ENCODE measurements around the gene OIT3. TPM values are rescaled to one million over a fixed set of nuclear protein-coding genes. Genes with fewer than 3 reads are reported as not detected.

Gene OIT3
- total and polyA plus RNA-seq, 2 of the 8 experiments (the other 6 are each of a cell fraction or from before 2014, with no cell fraction given), result not detected

DNA sequence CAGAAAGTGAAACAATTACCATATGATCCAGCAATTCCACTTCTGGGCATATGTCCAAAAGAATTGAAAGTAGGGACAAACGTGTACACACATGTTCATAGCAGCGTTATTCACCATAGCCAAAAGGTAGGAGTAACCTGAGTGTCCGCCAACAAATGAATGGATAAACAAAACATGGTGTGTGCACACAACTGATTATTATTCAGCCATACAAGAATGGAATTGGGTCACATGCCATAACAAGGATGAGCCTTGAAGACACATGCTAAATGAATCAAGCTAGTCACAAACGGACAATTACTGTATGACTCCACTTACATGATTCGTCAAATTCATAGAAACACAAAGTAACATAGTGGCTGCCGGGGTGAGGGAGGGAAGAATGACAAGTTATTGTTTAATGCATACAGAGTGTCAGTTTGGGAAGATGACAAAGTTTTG lies 4.1 kb upstream of the OIT3 start:
- H3K9me3 ChIP-seq (ENCODE audit: insufficient read depth in 2 of 2, low read depth in 1 of 2, low read length in 1 of 2), result no peaks in the 10 kb centered on the region
- no peak overlapping the region for H4K91ac ChIP-seq (replicated peaks; ENCODE audit: insufficient read length, low read length)
- no peak overlapping the region for H2BK15ac ChIP-seq (ENCODE audit: low read length)
- no peaks in the 10 kb centered on the region for H3K27me3 ChIP-seq (replicated peaks in 1 of 4; ENCODE audit: control insufficient read depth in 3 of 4, extremely low read depth in 1 of 4, insufficient read depth in 3 of 4, low read length in 3 of 4)
- H3K4me3 ChIP-seq (ENCODE audit: extremely low read depth in 1 of 4, insufficient read depth in 2 of 4, low read depth in 3 of 4, low read length in 4 of 4), result no peak overlapping the region
- ChIA-PET CTCF (ENCODE audit: partially characterized antibody) (interaction anchor here (1.1 kb wide), 1 partner anchor 130 kb away, joined by 3 read pairs; no protein-coding TSS in a partner anchor), POLR2A (ENCODE audit: partially characterized antibody) (no interaction called here)
- no peak overlapping the region for H3K56ac ChIP-seq (replicated peaks; ENCODE audit: insufficient read length, low read depth, low read length)
- H3K14ac ChIP-seq (ENCODE audit: insufficient read length), result no peak overlapping the region
- H3K23me2 ChIP-seq (ENCODE audit: low read depth, low read length), result no peaks in the 10 kb centered on the region
- H2AFZ ChIP-seq (ENCODE audit: low read length), result no peak overlapping the region
- DNase-seq (ENCODE audit: low read depth in 1 of 2, low spot score in 2 of 2), result no peak
- H3K4me1 ChIP-seq (replicated peaks in 1 of 4; ENCODE audit: control insufficient read depth in 3 of 4, insufficient read depth in 4 of 4, low read length in 3 of 4), result peaks cover 3 to 17% (median 11%) of the 10 kb centered on the region in 4 experiments
- H3K4ac ChIP-seq (replicated peaks; ENCODE audit: insufficient read length, low read depth, low read length), result no peak overlapping the region
- H3K79me1 ChIP-seq (ENCODE audit: low read depth, low read length), result no peaks in the 10 kb centered on the region
- H3K27ac ChIP-seq (ENCODE audit: low read depth, low read length), result no peak overlapping the region
- H2BK5ac ChIP-seq (ENCODE audit: low read depth, low read length), result no peak overlapping the region
- H4K8ac ChIP-seq (ENCODE audit: extremely low read depth, insufficient read depth, low read length), result no peak overlapping the region
- no peaks in the 10 kb centered on the region for H4K20me1 ChIP-seq (replicated peaks in 1 of 2; ENCODE audit: control insufficient read depth in 1 of 2, insufficient read depth in 2 of 2, low read length in 2 of 2)
- H3K79me2 ChIP-seq (ENCODE audit: control insufficient read depth in 1 of 2, insufficient read depth in 2 of 2, low read length in 2 of 2), result no peaks in the 10 kb centered on the region
- H2BK120ac ChIP-seq (replicated peaks; ENCODE audit: low read depth, low read length), result no peak overlapping the region
- H3K36me3 ChIP-seq (ENCODE audit: control insufficient read depth in 2 of 4, insufficient read depth in 4 of 4, low read length in 3 of 4), result peaks cover 0 to 14% (median 6%) of the 10 kb centered on the region in 4 experiments; a peak in 2 of 8 replicates
- no peak overlapping the region for H4K5ac ChIP-seq (ENCODE audit: insufficient read length, low read depth, low read length)
- WGBS, 2 experiments (ENCODE audit: extremely low coverage in 1 of 2, insufficient coverage in 1 of 2, insufficient read length in 1 of 2, insufficient replicate concordance in 2 of 2, low coverage in 1 of 2, low lambda C conversion rate in 2 of 2, missing lambda C conversion rate in 1 of 2), result 93% methylated on average over 6 of the region's 6 CpGs; no CpG with 5 or more reads in 1 of the 2 experiments
- no peak overlapping the region for H2BK20ac ChIP-seq (ENCODE audit: low read length)
- no peak overlapping the region for H2BK12ac ChIP-seq (ENCODE audit: low read depth, low read length)
- H3K4me2 ChIP-seq (ENCODE audit: insufficient read depth in 1 of 2, low read depth in 2 of 2, low read length in 2 of 2), result no peak overlapping the region
- no peak overlapping the region for H3K18ac ChIP-seq (ENCODE audit: extremely low read depth, low read length)
- no peak overlapping the region for H3K23ac ChIP-seq (ENCODE audit: insufficient read length)
- no peak overlapping the region for H2AK5ac ChIP-seq (ENCODE audit: low read depth, low read length)
- H3K9ac ChIP-seq (replicated peaks in 1 of 4; ENCODE audit: extremely low read depth in 1 of 4, low read depth in 3 of 4, low read length in 3 of 4), result no peak overlapping the region
- FAIRE-seq, result no peak
- TF ChIP-seq SAP30 (IDR thresholded peaks at IDR 0.05; ENCODE audit: insufficient read depth, insufficient replicate concordance, low read length) (no peak), BRCA1 (IDR thresholded peaks at IDR 0.05; ENCODE audit: low read depth, low read length) (no peak), ZNF274 (IDR thresholded peaks at IDR 0.05; ENCODE audit: borderline replicate concordance, extremely low read depth, low read length) (no peak), NANOG (IDR thresholded peaks at IDR 0.05; ENCODE audit: insufficient read depth, low read depth, low read length, poor library complexity, severe bottlenecking) (no peak), JUN (IDR thresholded peaks at IDR 0.05; ENCODE audit: low read depth, low read length) (no peak), RFX5 (IDR thresholded peaks at IDR 0.05; ENCODE audit: borderline replicate concordance, low read depth, low read length) (no peak), SP1 (IDR thresholded peaks at IDR 0.05; ENCODE audit: low read depth, low read length) (no peak), CTBP2 (IDR thresholded peaks at IDR 0.05; ENCODE audit: borderline replicate concordance, insufficient read depth, insufficient read length, low read length) (no peak), YY1 (IDR thresholded peaks at IDR 0.05; ENCODE audit: low read depth, low read length) (no peak), SP4 (IDR thresholded peaks at IDR 0.05; ENCODE audit: low read length) (no peak), EGR1 (IDR thresholded peaks at IDR 0.05; ENCODE audit: borderline replicate concordance, low read depth, low read length) (no peak), FOSL1 (IDR thresholded peaks at IDR 0.05; ENCODE audit: insufficient read depth, low read depth, low read length) (no peak), SRF (IDR thresholded peaks at IDR 0.05; ENCODE audit: low read depth, low read length) (no peak)
- TF ChIP-seq, protein P1, sequence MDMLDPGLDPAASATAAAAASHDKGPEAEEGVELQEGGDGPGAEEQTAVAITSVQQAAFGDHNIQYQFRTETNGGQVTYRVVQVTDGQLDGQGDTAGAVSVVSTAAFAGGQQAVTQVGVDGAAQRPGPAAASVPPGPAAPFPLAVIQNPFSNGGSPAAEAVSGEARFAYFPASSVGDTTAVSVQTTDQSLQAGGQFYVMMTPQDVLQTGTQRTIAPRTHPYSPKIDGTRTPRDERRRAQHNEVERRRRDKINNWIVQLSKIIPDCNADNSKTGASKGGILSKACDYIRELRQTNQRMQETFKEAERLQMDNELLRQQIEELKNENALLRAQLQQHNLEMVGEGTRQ (IDR thresholded peaks at IDR 0.05; ENCODE audit: low read length), result no peak

All from H1 (cell line).